ENCODE measurements around the gene HSD17B11. TPM values are rescaled to one million over a fixed set of nuclear protein-coding genes. Genes with fewer than 3 reads are reported as not detected.

HSD17B11 gene
- total RNA-seq (171 and 175 TPM in 2 replicates), polyA plus RNA-seq (56.1 and 76.0 TPM in 2 replicates)

GRCh38 chr4:87390891-87391575 lies at the start of gene HSD17B11:
Gene HSD17B11, minus strand, starts transcription at chr4:87391188. Its CDS starts 118 bp downstream, at chr4:87391070.
- Histone ChIP-seq H3K9me3 (ENCODE audit: low read depth) (no peaks in the 10 kb centered on the region), H4K20me1 (ENCODE audit: insufficient read depth, poor library complexity, severe bottlenecking) (no peaks in the 10 kb centered on the region), H3K27ac (peak within 1 kb of the TSS; percentile 91), H3K79me2 (peaks cover 46% of the 10 kb centered on the region), H3K4me3 (peak within 1 kb of the TSS; percentile 52), H3K27me3 (no peaks in the 10 kb centered on the region), H3K9me2 (replicated peaks; ENCODE audit: insufficient read depth) (no peaks in the 10 kb centered on the region), H3K36me3 (replicated peaks; ENCODE audit: insufficient read depth, low read depth) (no peaks in the 10 kb centered on the region), H3K4me1 (ENCODE audit: insufficient read depth) (no peaks in the 10 kb centered on the region), H2AFZ (peak within 1 kb of the TSS; percentile 74), H3K4me2 (peak within 1 kb of the TSS; percentile 73)
- WGBS (ENCODE audit: low lambda C conversion rate, missing lambda C conversion rate) = 1% methylated on average over 32 of the region's 32 CpGs
- DNase-seq (ENCODE audit: low spot score) = peak; percentile 95
- no peak for TF ChIP-seq EZH2phosphoT487 (IDR thresholded peaks at IDR 0.05; ENCODE audit: low read depth, severe bottlenecking, unreplicated experiment)
- TF ChIP-seq, protein P1, sequence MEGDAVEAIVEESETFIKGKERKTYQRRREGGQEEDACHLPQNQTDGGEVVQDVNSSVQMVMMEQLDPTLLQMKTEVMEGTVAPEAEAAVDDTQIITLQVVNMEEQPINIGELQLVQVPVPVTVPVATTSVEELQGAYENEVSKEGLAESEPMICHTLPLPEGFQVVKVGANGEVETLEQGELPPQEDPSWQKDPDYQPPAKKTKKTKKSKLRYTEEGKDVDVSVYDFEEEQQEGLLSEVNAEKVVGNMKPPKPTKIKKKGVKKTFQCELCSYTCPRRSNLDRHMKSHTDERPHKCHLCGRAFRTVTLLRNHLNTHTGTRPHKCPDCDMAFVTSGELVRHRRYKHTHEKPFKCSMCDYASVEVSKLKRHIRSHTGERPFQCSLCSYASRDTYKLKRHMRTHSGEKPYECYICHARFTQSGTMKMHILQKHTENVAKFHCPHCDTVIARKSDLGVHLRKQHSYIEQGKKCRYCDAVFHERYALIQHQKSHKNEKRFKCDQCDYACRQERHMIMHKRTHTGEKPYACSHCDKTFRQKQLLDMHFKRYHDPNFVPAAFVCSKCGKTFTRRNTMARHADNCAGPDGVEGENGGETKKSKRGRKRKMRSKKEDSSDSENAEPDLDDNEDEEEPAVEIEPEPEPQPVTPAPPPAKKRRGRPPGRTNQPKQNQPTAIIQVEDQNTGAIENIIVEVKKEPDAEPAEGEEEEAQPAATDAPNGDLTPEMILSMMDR (IDR thresholded peaks at IDR 0.05; ENCODE audit: poor library complexity) = peak; percentile 9

DNA sequence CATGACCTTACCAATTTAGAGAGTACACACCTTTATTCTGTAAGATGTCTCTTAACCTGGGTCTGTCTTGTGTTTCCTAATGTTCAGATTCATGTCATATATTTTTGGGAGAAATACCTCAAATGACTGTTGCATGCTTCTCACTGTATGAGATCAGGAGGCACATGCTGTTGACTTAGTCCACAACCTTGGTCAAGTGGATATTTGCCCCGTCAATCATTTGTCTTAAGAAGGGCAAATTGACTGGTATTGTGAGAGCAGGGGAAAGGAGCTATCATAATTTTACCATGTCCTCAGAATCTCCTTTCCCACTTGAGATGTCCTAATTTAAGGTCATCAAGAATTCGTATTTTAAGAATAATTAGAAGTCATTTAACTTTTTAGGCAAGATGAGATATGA lies 42.4 kb upstream of the HSD17B11 start:
- DNase-seq (ENCODE audit: low spot score) = no peak
- peaks cover 86% of the 10 kb centered on the region for H3K79me2 ChIP-seq
- H3K4me2 ChIP-seq = no peak overlapping the region
- no peak overlapping the region for H2AFZ ChIP-seq
- H3K27me3 ChIP-seq = no peaks in the 10 kb centered on the region
- H3K27ac ChIP-seq = no peak overlapping the region
- peaks cover 24% of the 10 kb centered on the region for H4K20me1 ChIP-seq (ENCODE audit: insufficient read depth, poor library complexity, severe bottlenecking)
- H3K9me3 ChIP-seq (ENCODE audit: low read depth) = no peaks in the 10 kb centered on the region
- 90% methylated on average over 2 of the region's 2 CpGs for WGBS (ENCODE audit: low lambda C conversion rate, missing lambda C conversion rate)
- H3K36me3 ChIP-seq (replicated peaks; ENCODE audit: insufficient read depth, low read depth) = no peaks in the 10 kb centered on the region
- H3K9me2 ChIP-seq (replicated peaks; ENCODE audit: insufficient read depth) = no peaks in the 10 kb centered on the region
- no peak overlapping the region for H3K4me3 ChIP-seq
- H3K4me1 ChIP-seq (ENCODE audit: insufficient read depth) = no peaks in the 10 kb centered on the region
- TF ChIP-seq, protein P1 (IDR thresholded peaks at IDR 0.05; ENCODE audit: poor library complexity) = no peak
- no peak for TF ChIP-seq EZH2 (IDR thresholded peaks at IDR 0.05; ENCODE audit: borderline replicate concordance)
- TF ChIP-seq EZH2phosphoT487 (IDR thresholded peaks at IDR 0.05; ENCODE audit: low read depth, severe bottlenecking, unreplicated experiment) = no peak

DNA sequence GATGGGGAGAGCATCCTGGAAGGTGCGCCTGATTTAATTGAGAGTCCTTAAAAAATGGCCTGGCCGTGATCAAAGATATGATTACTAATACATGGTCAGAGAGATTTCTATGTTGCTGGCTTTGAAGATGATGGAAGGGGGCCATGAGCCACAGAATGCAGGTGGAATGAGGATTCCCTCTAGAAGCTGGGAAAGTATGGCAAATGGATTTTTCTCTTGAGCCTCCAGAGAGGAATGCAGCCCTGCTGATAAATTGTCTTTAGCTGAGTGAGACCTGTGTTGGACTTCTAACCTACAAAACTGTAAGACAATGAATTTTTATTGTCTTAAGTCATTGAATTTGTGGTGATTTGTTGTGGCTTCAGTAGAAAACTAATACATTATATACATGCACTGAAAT lies 39.0 kb upstream of the HSD17B11 start:
- 97% methylated on average over 2 of the region's 2 CpGs for WGBS (ENCODE audit: low lambda C conversion rate, missing lambda C conversion rate)
- Histone ChIP-seq H3K4me1 (ENCODE audit: insufficient read depth) (no peaks in the 10 kb centered on the region), H3K79me2 (peaks cover 100% of the 10 kb centered on the region), H2AFZ (no peak overlapping the region), H3K36me3 (replicated peaks; ENCODE audit: insufficient read depth, low read depth) (no peaks in the 10 kb centered on the region), H3K27ac (no peak overlapping the region), H3K27me3 (no peaks in the 10 kb centered on the region), H3K9me2 (replicated peaks; ENCODE audit: insufficient read depth) (no peaks in the 10 kb centered on the region), H3K4me2 (no peak overlapping the region), H3K9me3 (ENCODE audit: low read depth) (no peaks in the 10 kb centered on the region), H4K20me1 (ENCODE audit: insufficient read depth, poor library complexity, severe bottlenecking) (peaks cover 28% of the 10 kb centered on the region), H3K4me3 (no peak overlapping the region)
- no peak for DNase-seq (ENCODE audit: low spot score)
- TF ChIP-seq EZH2phosphoT487 (IDR thresholded peaks at IDR 0.05; ENCODE audit: low read depth, severe bottlenecking, unreplicated experiment) = no peak
- TF ChIP-seq EZH2 (IDR thresholded peaks at IDR 0.05; ENCODE audit: borderline replicate concordance) = no peak
- TF ChIP-seq, protein P1 (IDR thresholded peaks at IDR 0.05; ENCODE audit: poor library complexity) = no peak

Measured in hepatocyte (in vitro differentiated cells).